Chondrocyte (in vitro differentiated cells): ENCODE data around the gene TCEA2. TPM values are rescaled to one million over a fixed set of nuclear protein-coding genes. Genes with fewer than 3 reads are reported as not detected.
A peak's percentile ranks its signal among the peaks of the same experiment; 100 is the strongest.

Experiments
- DNase-seq: peaks from one replicate; pipeline ENCODE4 v3.0.0; 2021; ENCODE audit warnings: mixed read lengths, low spot score
- H3K27ac Mint-ChIP-seq: one replicate; pipeline ENCODE4 v1.8.0; 2021; ENCODE audit warnings: mild to moderate bottlenecking, moderate library complexity, mixed read lengths; ENCODE audit not compliant: unreplicated experiment
- H3K27me3 Mint-ChIP-seq: 2 replicates; pipeline ENCODE4 v1.8.0; 2021; ENCODE audit warnings: low read depth, mixed read lengths
- H3K36me3 Mint-ChIP-seq: 2 replicates; pipeline ENCODE4 v1.8.0; 2021; ENCODE audit warnings: low read depth, mixed read lengths
- H3K4me1 Mint-ChIP-seq: 2 replicates; pipeline ENCODE4 v1.8.0; 2021; ENCODE audit warnings: low read depth, mild to moderate bottlenecking, mixed read lengths
- H3K4me3 Mint-ChIP-seq: one replicate; pipeline ENCODE4 v1.8.0; 2021; ENCODE audit warnings: mild to moderate bottlenecking, moderate library complexity, mixed read lengths; ENCODE audit not compliant: unreplicated experiment
- H3K9me3 Mint-ChIP-seq: 2 replicates; pipeline ENCODE4 v1.8.0; 2021; ENCODE audit warnings: low read depth, mixed read lengths
- CTCF ChIP-seq: fragments of 200-600 bp; sonication (generic); IDR thresholded peaks from 2 replicates; pipeline ENCODE4 v1.5.0; 2021; ENCODE audit warnings: antibody characterized with exemption, mild to moderate bottlenecking, moderate library complexity
- total RNA-seq: library from RNA; stranded (reverse); gene quantifications from 3 replicates; pipeline ENCODE4 v1.2.1, GENCODE V29; 2021

TCEA2 gene
- total RNA-seq, 1 donor from 2014 or later: 57.6 TPM

GRCh38 chr20:64076061-64076997 is 13.3 kb downstream of the TCEA2 start:
- no peaks in the 10 kb centered on the region for H3K27me3 Mint-ChIP-seq

GRCh38 chr20:64077094-64077493 is 14.1 kb downstream of the TCEA2 start:
- Mint-ChIP-seq H3K27ac (no peak overlapping the region), H3K36me3 (no peaks in the 10 kb centered on the region), H3K4me1 (peaks cover 22% of the 10 kb centered on the region), H3K27me3 (no peaks in the 10 kb centered on the region), H3K4me3 (no peak overlapping the region), H3K9me3 (no peaks in the 10 kb centered on the region)
- DNase-seq: no peak
- no peak for TF ChIP-seq CTCF

More at GRCh38 chr20:64076061-64076997, 13.3 kb downstream of the TCEA2 start:
- Mint-ChIP-seq H3K4me1 (peaks cover 17% of the 10 kb centered on the region), H3K4me3 (no peak overlapping the region), H3K27ac (no peak overlapping the region), H3K36me3 (no peaks in the 10 kb centered on the region), H3K9me3 (no peaks in the 10 kb centered on the region)
- DNase-seq: no peak
- no peak for TF ChIP-seq CTCF

- DNase-seq: no peak
- Mint-ChIP-seq H3K27me3 (no peaks in the 10 kb centered on the region), H3K9me3 (no peaks in the 10 kb centered on the region), H3K4me3 (no peak overlapping the region), H3K27ac (no peak overlapping the region), H3K4me1 (peaks cover 24% of the 10 kb centered on the region), H3K36me3 (no peaks in the 10 kb centered on the region)
- no peak for TF ChIP-seq CTCF
Measured at GRCh38 chr20:64077541-64077875, 14.5 kb downstream of the TCEA2 start.

GRCh38 chr20:64077876-64078551 is 15.0 kb downstream of the TCEA2 start:
- no peaks in the 10 kb centered on the region for H3K9me3 Mint-ChIP-seq
- DNase-seq: no peak
- peaks cover 25% of the 10 kb centered on the region for H3K4me1 Mint-ChIP-seq
- no peaks in the 10 kb centered on the region for H3K36me3 Mint-ChIP-seq
- H3K4me3 Mint-ChIP-seq: no peak overlapping the region
- no peaks in the 10 kb centered on the region for H3K27me3 Mint-ChIP-seq
- TF ChIP-seq CTCF: no peak
- H3K27ac Mint-ChIP-seq: no peak overlapping the region

GRCh38 chr20:64078934-64079272 is 15.9 kb downstream of the TCEA2 start:
- Mint-ChIP-seq H3K27me3 (no peaks in the 10 kb centered on the region), H3K36me3 (no peaks in the 10 kb centered on the region), H3K4me3 (peak overlapping the region; percentile 79), H3K27ac (no peak overlapping the region), H3K9me3 (no peaks in the 10 kb centered on the region), H3K4me1 (peaks cover 28% of the 10 kb centered on the region)
- no peak for TF ChIP-seq CTCF
- no peak for DNase-seq
